PC-9 (cell line): ENCODE results near the gene ADAMTSL3. TPM values are rescaled to one million over a fixed set of nuclear protein-coding genes. Genes with fewer than 3 reads are reported as not detected.

ENCODE experiments used
- BruUV-seq: library from RNA; stranded (reverse); fragments of 400-500 nt; replicated peaks from 2 replicates; lab custom pipeline; 2021; lab: Mats Ljungman, UMichigan
- CTCF ChIA-PET: fragments of 300-600 bp; sonication (Branson Sonifier 250); formaldehyde crosslinking; loops from one replicate; lab custom pipeline; 2022; ENCODE audit warnings: antibody characterized with exemption; lab: Charles Lee
- POLR2A ChIA-PET: fragments of 300-600 bp; sonication (Branson Sonifier 250); formaldehyde crosslinking; loops from one replicate; lab custom pipeline; 2022; ENCODE audit warnings: antibody characterized with exemption; ENCODE audit not compliant: unreplicated experiment; lab: Charles Lee
- DNase-seq, 2 experiments: peaks; one replicate each; pipeline versions ENCODE4 v3.0.0 to v3.0.0-alpha.2; 2015 to 2022; ENCODE audit warnings: mixed read lengths in 1 of 2
- H2AFZ ChIP-seq: fragments of 200-600 bp; sonication (generic); 2 replicates; pipeline ENCODE4 v1.8.1; 2017; ENCODE audit warnings: antibody characterized with exemption
- H3F3A ChIP-seq: fragments of 200-600 bp; sonication (generic); 2 replicates; pipeline ENCODE4 v1.8.1; 2017; ENCODE audit warnings: antibody characterized with exemption, mild to moderate bottlenecking, low read depth; ENCODE audit not compliant: insufficient read depth
- H3K27ac ChIP-seq: fragments of 200-600 bp; sonication (generic); 2 replicates; pipeline ENCODE4 v1.6.1; 2016; ENCODE audit warnings: mixed run types
- H3K27me3 ChIP-seq: fragments of 200-600 bp; sonication (generic); 2 replicates; pipeline ENCODE4 v1.6.1; 2016; ENCODE audit warnings: low read depth, mixed run types; ENCODE audit not compliant: insufficient read depth
- H3K36me3 ChIP-seq: fragments of 200-600 bp; sonication (generic); 2 replicates; pipeline ENCODE4 v1.6.1; 2016; ENCODE audit warnings: low read depth, mixed run types
- H3K4me1 ChIP-seq: fragments of 200-600 bp; sonication (generic); replicated peaks from 2 replicates; pipeline ENCODE4 v1.6.1; 2016; ENCODE audit warnings: mixed run types; ENCODE audit not compliant: insufficient read depth
- H3K4me2 ChIP-seq: fragments of 200-600 bp; sonication (generic); 2 replicates; pipeline ENCODE4 v1.6.1; 2017; ENCODE audit warnings: mixed run types
- H3K4me3 ChIP-seq: fragments of 200-600 bp; sonication (generic); 2 replicates; pipeline ENCODE4 v1.6.1; 2016; ENCODE audit warnings: mixed run types
- H3K79me2 ChIP-seq: fragments of 200-600 bp; sonication (generic); 2 replicates; pipeline ENCODE4 v1.6.1; 2017; ENCODE audit warnings: low read depth, mixed run types
- H3K9me2 ChIP-seq: fragments of 200-600 bp; sonication (generic); 2 replicates; pipeline ENCODE4 v1.8.1; 2017; ENCODE audit warnings: mild to moderate bottlenecking; ENCODE audit not compliant: insufficient read depth
- H3K9me3 ChIP-seq: fragments of 200-600 bp; sonication (generic); 2 replicates; pipeline ENCODE4 v1.8.1; 2016; ENCODE audit warnings: low read depth; ENCODE audit not compliant: insufficient read depth
- H4K20me1 ChIP-seq: fragments of 200-600 bp; sonication (generic); 2 replicates; pipeline ENCODE4 v1.8.1; 2017; ENCODE audit not compliant: insufficient read depth
- CTCF ChIP-seq: fragments of 200-600 bp; sonication (generic); conservative IDR thresholded peaks from 2 replicates; pipeline ENCODE4 v1.6.1; 2017; ENCODE audit warnings: mixed run types, antibody characterized with exemption, mild to moderate bottlenecking, moderate library complexity
- EZH2 ChIP-seq: fragments of 200-600 bp; sonication (generic); IDR thresholded peaks from 2 replicates; pipeline ENCODE4 v1.8.0; 2017; ENCODE audit warnings: antibody characterized with exemption, low read depth
- intact Hi-C: fragments of 100-400 bp; cut with micrococcal nuclease; formaldehyde crosslinking; loops from one replicate; pipeline ENCODE4 v1.10.0; 2022; ENCODE audit not compliant: unreplicated experiment
- total RNA-seq: library from RNA; stranded (reverse); gene quantifications from 2 replicates; pipeline ENCODE4 v1.2.3, GENCODE V29; 2021

The ADAMTSL3 gene
- total RNA-seq, 1 experiment from 2014 or later: 5.0 TPM

DNA sequence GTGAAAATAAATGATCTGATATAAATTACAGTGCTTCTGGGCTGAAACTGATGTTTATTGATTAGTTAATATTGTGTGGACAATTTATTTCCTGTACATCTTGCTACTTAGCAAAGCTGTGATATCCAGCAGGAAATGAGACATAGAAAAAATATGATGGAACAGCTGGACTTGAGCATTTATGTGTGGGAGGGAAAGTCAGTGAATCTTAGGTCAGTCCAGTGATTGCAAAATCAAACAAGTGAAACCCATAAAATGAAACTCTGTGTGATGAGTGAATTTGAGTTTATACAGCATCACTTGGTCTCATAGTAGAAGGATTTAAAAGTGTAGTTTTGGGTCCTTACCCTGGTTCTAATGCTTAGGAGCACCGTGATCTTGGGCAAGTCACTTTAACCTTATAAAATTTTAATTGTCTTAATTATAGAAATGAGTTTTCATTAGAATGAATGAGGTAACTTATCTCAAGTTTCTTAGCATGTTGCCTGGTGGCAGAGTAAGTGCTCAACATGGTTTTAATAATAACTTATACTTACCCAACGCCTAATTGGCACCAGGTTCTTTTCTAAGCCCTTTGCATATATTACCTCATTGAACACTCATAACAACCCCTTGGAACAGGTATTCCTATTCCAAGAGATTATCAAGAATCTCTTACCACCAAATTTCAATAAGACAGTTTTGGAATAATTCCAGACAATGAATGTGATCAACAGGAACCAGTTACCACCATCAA is 194.6 kb downstream of the ADAMTSL3 start:
- no peaks in the 10 kb centered on the region for H3K9me2 ChIP-seq
- H2AFZ ChIP-seq: no peak overlapping the region
- peaks cover 9% of the 10 kb centered on the region for H3K4me1 ChIP-seq
- H3F3A ChIP-seq: no peaks in the 10 kb centered on the region; the same call in 1 of the 2 replicates
- no peaks in the 10 kb centered on the region for H3K27me3 ChIP-seq
- H3K79me2 ChIP-seq: no peaks in the 10 kb centered on the region
- H3K4me3 ChIP-seq: no peak overlapping the region
- H3K36me3 ChIP-seq: no peaks in the 10 kb centered on the region
- H3K4me2 ChIP-seq: no peak overlapping the region
- H3K27ac ChIP-seq: no peak overlapping the region
- H3K9me3 ChIP-seq: no peaks in the 10 kb centered on the region
- ChIA-PET CTCF (no interaction called here), POLR2A (no interaction called here)
- TF ChIP-seq CTCF (no peak), EZH2 (no peak)
- no peaks in the 10 kb centered on the region for H4K20me1 ChIP-seq
- no peak for DNase-seq
- BruUV-seq: no TSS peak
- intact Hi-C loops: no loop called here

- Histone ChIP-seq H3K4me2 (no peak overlapping the region), H4K20me1 (no peaks in the 10 kb centered on the region), H3K27ac (no peak overlapping the region), H3K36me3 (no peaks in the 10 kb centered on the region), H3K4me3 (no peak overlapping the region), H3K27me3 (no peaks in the 10 kb centered on the region), H3K9me3 (no peaks in the 10 kb centered on the region; the same call in 1 of the 2 replicates), H2AFZ (no peak overlapping the region), H3K79me2 (no peaks in the 10 kb centered on the region), H3K9me2 (no peaks in the 10 kb centered on the region), H3K4me1 (peaks cover 9% of the 10 kb centered on the region), H3F3A (no peaks in the 10 kb centered on the region; the same call in 1 of the 2 replicates)
- intact Hi-C loops: no loop called here
- BruUV-seq: no TSS peak
- TF ChIP-seq CTCF: no peak
- no peak for TF ChIP-seq EZH2
- no peak for DNase-seq
- ChIA-PET CTCF (no interaction called here), POLR2A (no interaction called here)
Measured at GRCh38 chr15:83850015-83850414, 196.1 kb downstream of the ADAMTSL3 start.

- ChIA-PET POLR2A (no interaction called here), CTCF (no interaction called here)
- Histone ChIP-seq H3K79me2 (no peaks in the 10 kb centered on the region), H3K36me3 (no peaks in the 10 kb centered on the region), H3K27me3 (no peaks in the 10 kb centered on the region), H3K9me3 (no peaks in the 10 kb centered on the region; the same call in 1 of the 2 replicates), H4K20me1 (no peaks in the 10 kb centered on the region), H3K4me2 (peak overlapping the region; percentile 27), H3K27ac (0 out of 2 replicates have a peak overlapping the region, but pooled peaks have one; percentile 36), H2AFZ (no peak overlapping the region), H3K4me3 (no peak overlapping the region), H3K9me2 (no peaks in the 10 kb centered on the region), H3F3A (no peaks in the 10 kb centered on the region; the same call in 1 of the 2 replicates), H3K4me1 (peaks cover 9% of the 10 kb centered on the region)
- intact Hi-C loops: no loop called here
- no peak for TF ChIP-seq EZH2
- BruUV-seq: no TSS peak
- peak; percentile 18 to 36 for DNase-seq
Measured at GRCh38 chr15:83850501-83851245, 196.8 kb downstream of the ADAMTSL3 start.
